Neural progenitor cell (in vitro differentiated cells): ENCODE results near the gene TAPT1. TPM values are rescaled to one million over a fixed set of nuclear protein-coding genes. Genes with fewer than 3 reads are reported as not detected.
A peak's percentile ranks its signal among the peaks of the same experiment; 100 is the strongest.

ENCODE experiments used
- DNase-seq: peaks from one replicate; pipeline ENCODE4 v3.0.0-alpha.2; 2016; ENCODE audit warnings: low spot score
- H2AFZ ChIP-seq: fragments of 200-600 bp; sonication (generic); replicated peaks from 2 replicates; pipeline ENCODE4 v1.6.1; 2016; ENCODE audit warnings: antibody characterized with exemption
- H3F3A ChIP-seq: fragments of 200-600 bp; sonication (generic); 2 replicates; pipeline ENCODE4 v1.6.1; 2016; ENCODE audit warnings: antibody characterized with exemption, low read depth
- H3K27ac ChIP-seq: fragments of 200-600 bp; sonication (generic); 2 replicates; pipeline ENCODE4 v1.5.1; 2016; ENCODE audit warnings: mild to moderate bottlenecking
- H3K27me3 ChIP-seq: fragments of 200-600 bp; sonication (generic); 2 replicates; pipeline ENCODE4 v1.6.1; 2016; ENCODE audit warnings: mild to moderate bottlenecking, moderate library complexity
- H3K36me3 ChIP-seq: fragments of 200-600 bp; sonication (generic); 2 replicates; pipeline ENCODE4 v1.5.1; 2016
- H3K4me1 ChIP-seq: fragments of 200-600 bp; sonication (generic); 2 replicates; pipeline ENCODE4 v1.6.1; 2016; ENCODE audit warnings: mixed run types
- H3K4me2 ChIP-seq: fragments of 200-600 bp; sonication (generic); 2 replicates; pipeline ENCODE4 v1.6.1; 2016
- H3K4me3 ChIP-seq: fragments of 200-600 bp; sonication (generic); 2 replicates; pipeline ENCODE4 v1.5.1; 2016
- H3K79me2 ChIP-seq: fragments of 200-600 bp; sonication (generic); 2 replicates; pipeline ENCODE4 v1.6.1; 2016; ENCODE audit warnings: low read depth
- H3K9ac ChIP-seq: fragments of 200-600 bp; sonication (generic); 2 replicates; pipeline ENCODE4 v1.6.1; 2016
- H3K9me3 ChIP-seq: fragments of 200-600 bp; sonication (generic); 2 replicates; pipeline ENCODE4 v1.5.1; 2016; ENCODE audit warnings: low read depth
- H4K20me1 ChIP-seq: fragments of 200-600 bp; sonication (generic); 2 replicates; pipeline ENCODE4 v1.6.1; 2016; ENCODE audit warnings: low read depth
- H3K27ac Mint-ChIP-seq: 3 replicates; pipeline ENCODE4 v1.8.0; 2021; ENCODE audit warnings: mixed read lengths
- H3K27me3 Mint-ChIP-seq: 2 replicates; pipeline ENCODE4 v1.8.0; 2022; ENCODE audit warnings: low read depth, mild to moderate bottlenecking, inconsistent platforms, moderate library complexity, mixed read lengths; ENCODE audit not compliant: insufficient read depth
- H3K36me3 Mint-ChIP-seq: 3 replicates; pipeline ENCODE4 v1.8.0; 2021; ENCODE audit warnings: mixed read lengths
- H3K4me1 Mint-ChIP-seq: 3 replicates; pipeline ENCODE4 v1.8.0; 2021; ENCODE audit warnings: mixed read lengths
- H3K4me3 Mint-ChIP-seq: 3 replicates; pipeline ENCODE4 v1.8.0; 2021; ENCODE audit warnings: mild to moderate bottlenecking, moderate library complexity, mixed read lengths
- H3K9me3 Mint-ChIP-seq: 3 replicates; pipeline ENCODE4 v1.8.0; 2020; ENCODE audit warnings: mixed read lengths
- EZH2 ChIP-seq: fragments of 200-600 bp; sonication (generic); IDR thresholded peaks from 2 replicates; pipeline ENCODE4 v1.6.1; 2017; ENCODE audit warnings: antibody characterized with exemption, mild to moderate bottlenecking, moderate library complexity
- EZH2phosphoT487 ChIP-seq: fragments of 200-600 bp; sonication (generic); IDR thresholded peaks from 2 replicates; pipeline ENCODE4 v1.6.1; 2017; ENCODE audit warnings: antibody characterized with exemption
- total RNA-seq: library from RNA; depleted of rRNA; stranded (reverse); fragments of >200 nt; gene quantifications from 2 replicates; pipeline ENCODE4 v1.2.3, GENCODE V29; 2015; ENCODE audit warnings: low replicate concordance
- TF ChIP-seq, protein P1 (sequence below): fragments of 200-600 bp; sonication (generic); IDR thresholded peaks from 2 replicates; pipeline ENCODE4 v1.5.1; 2017; ENCODE audit warnings: antibody characterized with exemption, mild to moderate bottlenecking

TAPT1 gene
- total RNA-seq, 1 donor from 2014 or later, result 18.9 TPM

DNA sequence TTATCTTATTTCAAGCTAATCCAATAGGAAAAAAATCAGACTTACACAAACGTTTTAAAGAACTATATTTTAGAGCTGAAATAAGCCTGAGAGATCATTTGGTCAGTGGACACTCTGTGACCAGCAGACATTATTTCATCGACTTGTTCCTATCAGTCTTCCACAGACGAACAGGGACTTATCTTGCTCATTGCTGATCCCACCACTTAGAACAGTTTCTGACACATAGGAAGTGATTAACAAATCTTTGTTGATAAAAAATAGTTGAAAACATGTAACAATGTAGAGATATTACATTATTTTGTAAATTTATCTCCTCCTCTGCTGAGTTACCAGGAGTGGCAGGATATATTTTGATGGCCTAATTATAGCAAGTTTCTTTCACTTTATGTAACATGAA lies 65.8 kb downstream of the TAPT1 start:
- Mint-ChIP-seq H3K4me1 (peaks cover 30% of the 10 kb centered on the region), H3K4me3 (no peak overlapping the region), H3K36me3 (peaks cover 11% of the 10 kb centered on the region), H3K27ac (no peak overlapping the region), H3K27me3 (peaks cover 3% of the 10 kb centered on the region), H3K9me3 (no peaks in the 10 kb centered on the region)
- Histone ChIP-seq H3F3A (peaks cover 26% of the 10 kb centered on the region), H3K4me2 (no peak overlapping the region), H3K9ac (no peak overlapping the region), H3K27me3 (no peaks in the 10 kb centered on the region), H3K79me2 (no peaks in the 10 kb centered on the region), H2AFZ (no peak overlapping the region), H3K27ac (no peak overlapping the region), H4K20me1 (peaks cover 17% of the 10 kb centered on the region), H3K4me3 (no peak overlapping the region), H3K9me3 (no peaks in the 10 kb centered on the region), H3K36me3 (no peaks in the 10 kb centered on the region), H3K4me1 (peaks cover 27% of the 10 kb centered on the region)
- no peak for TF ChIP-seq EZH2phosphoT487
- TF ChIP-seq, protein P1, sequence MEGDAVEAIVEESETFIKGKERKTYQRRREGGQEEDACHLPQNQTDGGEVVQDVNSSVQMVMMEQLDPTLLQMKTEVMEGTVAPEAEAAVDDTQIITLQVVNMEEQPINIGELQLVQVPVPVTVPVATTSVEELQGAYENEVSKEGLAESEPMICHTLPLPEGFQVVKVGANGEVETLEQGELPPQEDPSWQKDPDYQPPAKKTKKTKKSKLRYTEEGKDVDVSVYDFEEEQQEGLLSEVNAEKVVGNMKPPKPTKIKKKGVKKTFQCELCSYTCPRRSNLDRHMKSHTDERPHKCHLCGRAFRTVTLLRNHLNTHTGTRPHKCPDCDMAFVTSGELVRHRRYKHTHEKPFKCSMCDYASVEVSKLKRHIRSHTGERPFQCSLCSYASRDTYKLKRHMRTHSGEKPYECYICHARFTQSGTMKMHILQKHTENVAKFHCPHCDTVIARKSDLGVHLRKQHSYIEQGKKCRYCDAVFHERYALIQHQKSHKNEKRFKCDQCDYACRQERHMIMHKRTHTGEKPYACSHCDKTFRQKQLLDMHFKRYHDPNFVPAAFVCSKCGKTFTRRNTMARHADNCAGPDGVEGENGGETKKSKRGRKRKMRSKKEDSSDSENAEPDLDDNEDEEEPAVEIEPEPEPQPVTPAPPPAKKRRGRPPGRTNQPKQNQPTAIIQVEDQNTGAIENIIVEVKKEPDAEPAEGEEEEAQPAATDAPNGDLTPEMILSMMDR, result no peak
- TF ChIP-seq EZH2, result no peak
- no peak for DNase-seq

DNA sequence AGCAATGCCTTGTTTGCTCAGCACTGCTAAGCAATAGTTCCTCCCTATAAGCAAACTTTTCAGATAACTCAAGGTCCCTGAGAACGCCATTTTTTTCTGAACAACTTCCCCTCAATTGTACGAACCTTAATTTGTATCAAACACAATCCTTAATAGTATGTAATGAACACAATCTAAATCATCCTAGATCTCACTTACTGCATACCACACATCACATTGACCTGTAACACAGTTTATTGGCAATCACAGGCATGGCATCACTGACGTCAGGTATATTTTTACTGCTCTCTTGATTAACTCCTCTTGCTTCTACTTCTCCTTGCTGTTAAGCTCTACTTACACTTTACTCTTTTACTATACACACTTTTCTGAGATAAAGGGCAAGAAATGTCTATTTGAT lies 67.0 kb downstream of the TAPT1 start:
- Mint-ChIP-seq H3K9me3 (no peaks in the 10 kb centered on the region), H3K36me3 (peaks cover 6% of the 10 kb centered on the region), H3K4me3 (no peak overlapping the region), H3K4me1 (peaks cover 32% of the 10 kb centered on the region), H3K27ac (no peak overlapping the region), H3K27me3 (peaks cover 2% of the 10 kb centered on the region)
- H3K79me2 ChIP-seq, result no peaks in the 10 kb centered on the region
- TF ChIP-seq EZH2phosphoT487, result no peak
- TF ChIP-seq, protein P1, result no peak
- TF ChIP-seq EZH2, result no peak
- peaks cover 26% of the 10 kb centered on the region for H3F3A ChIP-seq
- no peak overlapping the region for H2AFZ ChIP-seq
- no peak for DNase-seq
- H3K36me3 ChIP-seq, result no peaks in the 10 kb centered on the region
- no peak overlapping the region for H3K9ac ChIP-seq
- H3K4me1 ChIP-seq, result peaks cover 28% of the 10 kb centered on the region
- H3K27ac ChIP-seq, result no peak overlapping the region
- peak overlapping the region; percentile 73 for H3K4me2 ChIP-seq
- no peaks in the 10 kb centered on the region for H3K9me3 ChIP-seq
- H4K20me1 ChIP-seq, result peaks cover 17% of the 10 kb centered on the region
- H3K4me3 ChIP-seq, result no peak overlapping the region
- no peaks in the 10 kb centered on the region for H3K27me3 ChIP-seq

DNA sequence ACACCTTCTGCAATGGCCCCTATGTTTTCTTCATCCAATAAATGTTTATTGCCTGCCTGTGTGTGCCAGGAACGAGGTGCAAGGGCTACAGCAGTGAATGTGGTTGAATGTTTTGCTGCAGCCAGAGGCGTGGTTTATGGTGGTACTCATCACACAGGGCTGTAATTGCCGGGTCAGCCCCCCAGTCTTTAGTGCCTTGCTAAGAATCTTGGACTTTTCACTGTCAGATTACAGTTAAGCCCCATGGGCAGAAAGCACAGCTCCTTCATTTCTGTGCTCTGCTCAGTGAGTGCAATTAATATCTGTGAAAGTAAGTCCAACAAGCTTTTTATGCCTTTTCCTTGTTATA lies 67.8 kb downstream of the TAPT1 start:
- H3F3A ChIP-seq, result peaks cover 26% of the 10 kb centered on the region
- H3K9ac ChIP-seq, result no peak overlapping the region
- peaks cover 32% of the 10 kb centered on the region for H3K4me1 Mint-ChIP-seq
- TF ChIP-seq, protein P1, result no peak
- TF ChIP-seq EZH2 (no peak), EZH2phosphoT487 (no peak)
- no peaks in the 10 kb centered on the region for H3K9me3 ChIP-seq
- H3K79me2 ChIP-seq, result no peaks in the 10 kb centered on the region
- H3K4me3 Mint-ChIP-seq, result no peak overlapping the region
- H3K4me1 ChIP-seq, result peaks cover 28% of the 10 kb centered on the region
- H3K27me3 ChIP-seq, result no peaks in the 10 kb centered on the region
- peaks cover 5% of the 10 kb centered on the region for H3K27me3 Mint-ChIP-seq
- H3K27ac Mint-ChIP-seq, result peak overlapping the region; percentile 67
- DNase-seq, result peak; percentile 35
- peak overlapping the region; percentile 61 for H3K27ac ChIP-seq
- H3K4me2 ChIP-seq, result peak overlapping the region; percentile 73
- peaks cover 17% of the 10 kb centered on the region for H4K20me1 ChIP-seq
- H2AFZ ChIP-seq, result no peak overlapping the region
- no peaks in the 10 kb centered on the region for H3K9me3 Mint-ChIP-seq
- H3K36me3 Mint-ChIP-seq, result peaks cover 6% of the 10 kb centered on the region
- no peaks in the 10 kb centered on the region for H3K36me3 ChIP-seq
- H3K4me3 ChIP-seq, result peak overlapping the region; percentile 33
